ENCODE data around the gene TBC1D22A. TPM values are rescaled to one million over a fixed set of nuclear protein-coding genes. Genes with fewer than 3 reads are reported as not detected.

Gene TBC1D22A
- total and polyA plus RNA-seq, 2 donors from 2014 or later = 24.6 to 39.4 TPM

GRCh38 chr22:46783721-46784120 is 21.3 kb downstream of the TBC1D22A start:
- Histone ChIP-seq H3K9me3 (ENCODE audit: control insufficient read depth in 2 of 3, insufficient read depth in 1 of 3, low read length in 3 of 3) (no peaks in the 10 kb centered on the region), H3K27ac (ENCODE audit: low read depth in 2 of 2, low read length in 2 of 2) (no peak overlapping the region), H3K4me1 (ENCODE audit: control insufficient read depth in 2 of 3, insufficient read depth in 2 of 3, low read depth in 1 of 3, low read length in 3 of 3) (peaks cover 0 to 9% (median 2%) of the 10 kb centered on the region in 3 donors), H3K27me3 (ENCODE audit: control insufficient read depth, insufficient read depth, low read length) (no peaks in the 10 kb centered on the region), H3K9ac (ENCODE audit: low read length in 3 of 3) (no peak overlapping the region), H3K36me3 (ENCODE audit: control insufficient read depth in 2 of 3, insufficient read depth in 3 of 3, low read length in 3 of 3) (no peaks in the 10 kb centered on the region), H3K4me3 (ENCODE audit: low read length in 3 of 3) (no peak overlapping the region)
- DNase-seq (no peak), FAIRE-seq (no peak)
- no peak for TF ChIP-seq CTCF (IDR thresholded peaks at IDR 0.05; ENCODE audit: borderline replicate concordance, extremely low read depth, insufficient read depth)
- intact Hi-C loops (cut with DNase I) = no loop called here

DNA sequence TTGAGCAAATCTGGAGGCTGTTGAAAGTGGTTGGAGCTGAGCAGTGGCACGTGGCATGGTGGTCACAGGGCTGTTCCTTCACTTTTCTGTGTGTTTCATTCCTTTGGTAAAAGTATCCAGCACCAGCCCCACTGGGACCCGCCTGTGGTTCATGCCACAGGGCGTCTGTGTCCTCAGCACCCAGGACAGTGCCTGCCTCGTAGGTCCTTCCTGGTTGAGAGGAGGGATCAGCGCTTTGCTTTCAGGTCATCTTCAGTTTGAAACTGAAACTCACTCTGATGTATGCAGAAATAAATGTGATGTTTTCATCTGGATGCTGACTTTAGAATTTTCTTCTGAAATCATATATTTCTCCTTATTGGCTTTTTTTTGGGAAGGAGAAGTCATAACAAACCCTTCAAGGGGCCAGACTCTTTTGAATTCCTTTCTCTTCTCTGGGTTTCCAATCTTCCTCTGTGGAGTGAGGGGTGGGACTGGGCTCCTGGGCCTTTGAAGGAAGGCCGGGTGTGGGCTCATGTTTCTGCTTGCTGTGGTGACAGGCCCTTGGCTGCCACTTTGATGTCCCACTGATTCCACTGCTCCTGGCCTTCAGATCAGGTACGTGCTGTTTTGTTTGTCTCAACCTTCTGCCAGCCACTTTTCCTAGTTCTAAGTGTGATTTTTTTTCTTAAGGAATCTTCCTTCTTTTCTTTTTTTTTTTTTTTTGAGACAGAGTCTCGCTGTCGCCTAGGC is 26.2 kb downstream of the TBC1D22A start:
- Histone ChIP-seq H3K27ac (ENCODE audit: low read depth in 2 of 2, low read length in 2 of 2) (no peak overlapping the region), H3K9ac (ENCODE audit: low read length in 3 of 3) (no peak overlapping the region), H3K4me3 (ENCODE audit: low read length in 3 of 3) (no peak overlapping the region), H3K9me3 (ENCODE audit: control insufficient read depth in 2 of 3, insufficient read depth in 1 of 3, low read length in 3 of 3) (no peaks in the 10 kb centered on the region), H3K4me1 (ENCODE audit: control insufficient read depth in 2 of 3, insufficient read depth in 2 of 3, low read depth in 1 of 3, low read length in 3 of 3) (peaks cover 0 to 9% (median 0%) of the 10 kb centered on the region in 3 donors), H3K27me3 (ENCODE audit: control insufficient read depth, insufficient read depth, low read length) (no peaks in the 10 kb centered on the region), H3K36me3 (ENCODE audit: control insufficient read depth in 2 of 3, insufficient read depth in 3 of 3, low read length in 3 of 3) (peaks cover 0 to 4% (median 0%) of the 10 kb centered on the region in 3 donors)
- FAIRE-seq (no peak), DNase-seq (peak in 1 of 5 donors; percentile 36)
- TF ChIP-seq CTCF (IDR thresholded peaks at IDR 0.05; ENCODE audit: borderline replicate concordance, extremely low read depth, insufficient read depth) = no peak
- intact Hi-C loops (cut with DNase I) = no loop called here

- peak in 1 of 5 donors; percentile 48 for DNase-seq
- H3K36me3 ChIP-seq (ENCODE audit: control insufficient read depth in 2 of 3, insufficient read depth in 3 of 3, low read length in 3 of 3) = peaks cover 0 to 11% (median 4%) of the 10 kb centered on the region in 3 donors
- H3K27ac ChIP-seq (ENCODE audit: low read depth in 2 of 2, low read length in 2 of 2) = no peak overlapping the region
- H3K4me3 ChIP-seq (ENCODE audit: low read length in 3 of 3) = no peak overlapping the region
- no peaks in the 10 kb centered on the region for H3K27me3 ChIP-seq (ENCODE audit: control insufficient read depth, insufficient read depth, low read length)
- H3K9me3 ChIP-seq (ENCODE audit: control insufficient read depth in 2 of 3, insufficient read depth in 1 of 3, low read length in 3 of 3) = no peaks in the 10 kb centered on the region
- TF ChIP-seq CTCF (IDR thresholded peaks at IDR 0.05; ENCODE audit: borderline replicate concordance, extremely low read depth, insufficient read depth) = no peak
- H3K9ac ChIP-seq (ENCODE audit: low read length in 3 of 3) = no peak overlapping the region
- H3K4me1 ChIP-seq (ENCODE audit: control insufficient read depth in 2 of 3, insufficient read depth in 2 of 3, low read depth in 1 of 3, low read length in 3 of 3) = peaks cover 0 to 3% (median 0%) of the 10 kb centered on the region in 3 donors
- intact Hi-C loops (cut with DNase I) = no loop called here
- no peak for FAIRE-seq
Observed at GRCh38 chr22:46789992-46790391, 27.5 kb downstream of the TBC1D22A start.
